Esophagus muscularis mucosa (tissue), 4 donors: ENCODE results near the gene ADAMTS17.

ENCODE experiments used
- EP300 ChIP-seq: sonication (generic); formaldehyde crosslinking; IDR thresholded peaks from one replicate; pipeline ENCODE4 v1.6.1; 2017; ENCODE audit warnings: antibody characterized with exemption
- POLR2A ChIP-seq: fragments of 450-650 bp; IDR thresholded peaks from one replicate; pipeline ENCODE4 v1.6.1; 2017; ENCODE audit warnings: antibody characterized with exemption, moderate library complexity, mild to moderate bottlenecking, low read depth
- POLR2AphosphoS5 ChIP-seq, 2 donors: sonication (generic); formaldehyde crosslinking; IDR thresholded peaks; one replicate each; pipeline ENCODE4 v1.6.1; 2017; ENCODE audit warnings: antibody characterized with exemption in 2 of 2
- TF ChIP-seq, protein P1 (sequence below), 3 experiments: fragments of 200-600 bp in 2 of 3; fragments of 450-650 bp in 1 of 3; sonication (generic) in 2 of 3; IDR thresholded peaks; one replicate each; pipeline ENCODE4 v1.5.1; 2017 to 2019; ENCODE audit warnings: antibody characterized with exemption in 3 of 3, mild to moderate bottlenecking in 2 of 3, moderate library complexity in 1 of 3

DNA sequence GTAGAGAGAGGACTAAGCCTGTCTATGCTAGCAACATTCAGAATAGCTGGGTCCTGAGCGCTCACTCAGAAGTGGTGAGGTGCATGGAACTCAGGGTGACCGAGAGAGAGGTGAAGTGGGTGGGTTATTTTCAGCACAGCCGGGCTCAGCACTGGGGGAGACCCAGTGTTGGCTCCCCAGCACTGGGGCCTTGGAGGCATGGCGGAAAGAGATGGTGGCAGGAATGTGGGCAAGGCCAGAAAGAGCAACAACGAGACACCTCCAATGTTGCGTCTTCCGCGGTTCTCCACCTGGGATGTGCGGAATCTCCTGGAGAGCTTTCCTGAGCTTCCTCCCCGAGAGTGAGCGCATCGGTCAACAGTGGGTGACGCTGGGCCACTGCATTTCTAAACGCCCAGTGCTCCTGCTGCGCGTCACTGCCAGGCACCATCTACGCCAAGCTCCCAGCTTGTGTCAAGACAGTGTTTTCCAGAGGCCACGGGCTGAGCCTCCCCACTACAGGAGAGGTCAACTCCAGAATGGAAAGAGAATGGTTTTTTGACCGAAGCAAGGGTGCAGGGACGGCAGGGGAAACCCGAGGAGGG, 148.4 kb downstream of the ADAMTS17 start:
- no peak for TF ChIP-seq EP300
- TF ChIP-seq POLR2A: no peak
- TF ChIP-seq, protein P1, sequence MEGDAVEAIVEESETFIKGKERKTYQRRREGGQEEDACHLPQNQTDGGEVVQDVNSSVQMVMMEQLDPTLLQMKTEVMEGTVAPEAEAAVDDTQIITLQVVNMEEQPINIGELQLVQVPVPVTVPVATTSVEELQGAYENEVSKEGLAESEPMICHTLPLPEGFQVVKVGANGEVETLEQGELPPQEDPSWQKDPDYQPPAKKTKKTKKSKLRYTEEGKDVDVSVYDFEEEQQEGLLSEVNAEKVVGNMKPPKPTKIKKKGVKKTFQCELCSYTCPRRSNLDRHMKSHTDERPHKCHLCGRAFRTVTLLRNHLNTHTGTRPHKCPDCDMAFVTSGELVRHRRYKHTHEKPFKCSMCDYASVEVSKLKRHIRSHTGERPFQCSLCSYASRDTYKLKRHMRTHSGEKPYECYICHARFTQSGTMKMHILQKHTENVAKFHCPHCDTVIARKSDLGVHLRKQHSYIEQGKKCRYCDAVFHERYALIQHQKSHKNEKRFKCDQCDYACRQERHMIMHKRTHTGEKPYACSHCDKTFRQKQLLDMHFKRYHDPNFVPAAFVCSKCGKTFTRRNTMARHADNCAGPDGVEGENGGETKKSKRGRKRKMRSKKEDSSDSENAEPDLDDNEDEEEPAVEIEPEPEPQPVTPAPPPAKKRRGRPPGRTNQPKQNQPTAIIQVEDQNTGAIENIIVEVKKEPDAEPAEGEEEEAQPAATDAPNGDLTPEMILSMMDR (IDR thresholded peaks at IDR 0.05): no peak
- TF ChIP-seq POLR2AphosphoS5 (IDR thresholded peaks at IDR 0.05): no peak
